HepG2 (cell line): ENCODE data around the gene COX7A2L. TPM values are rescaled to one million over a fixed set of nuclear protein-coding genes. Genes with fewer than 3 reads are reported as not detected.

Source experiments
- ATAC-seq: fragments of 200-7000 bp; cut with Tn5 transposase; 3 replicates; pipeline ENCODE4 v1.9.1; 2020; ENCODE audit warnings: mild to moderate bottlenecking, moderate library complexity
- Bru-seq: library from RNA; stranded (reverse); fragments of 400-500 nt; gene quantifications from one replicate; lab custom pipeline; 2021; lab: Mats Ljungman, UMichigan
- BruChase-seq, 2 experiments: library from RNA; stranded (reverse); fragments of 400-500 nt; gene quantifications; one replicate each; lab custom pipeline; 2021; lab: Mats Ljungman, UMichigan
- BruUV-seq: library from RNA; stranded (reverse); fragments of 400-500 nt; replicated peaks from 2 replicates; lab custom pipeline; 2021; lab: Mats Ljungman, UMichigan
- CTCF ChIA-PET: fragments of 300-600 bp; formaldehyde crosslinking; extraction: SDS; loops from one replicate; lab custom pipeline; 2021; ENCODE audit warnings: low total read pairs, inconsistent platforms, low intra/inter-chr PET ratio; lab: Yijun Ruan, JAX
- POLR2A ChIA-PET: fragments of 350-600 bp; sonication (Branson Sonifier 250); formaldehyde crosslinking; loops from one replicate; lab custom pipeline; 2020; ENCODE audit warnings: antibody characterized with exemption, inconsistent platforms; lab: Yijun Ruan, JAX
- DNase-seq: peaks from one replicate; pipeline ENCODE4 v3.0.0-alpha.2; 2015; ENCODE audit warnings: low spot score
- FAIRE-seq: peaks from 3 replicates; lab custom pipeline; 2011; peaks lifted over from hg19 to GRCh38; lab: Jason Lieb, UNC
- H2AFZ ChIP-seq: one replicate; pipeline ENCODE4 v1.6.1; 2011; ENCODE audit warnings: low read length, inconsistent platforms
- H3K27ac ChIP-seq: fragments of 300-600 bp; 3 replicates; pipeline ENCODE4 v1.8.0; 2011; ENCODE audit warnings: mixed run types, mild to moderate bottlenecking, mixed read lengths, low read length, inconsistent platforms; ENCODE audit not compliant: insufficient read depth; ENCODE audit errors: extremely low read length
- H3K27me3 ChIP-seq, 2 experiments: fragments of 200-600 bp in 1 of 2; 2 replicates in 1 of 2; 3 replicates in 1 of 2; pipeline versions ENCODE4 v1.6.0 to v1.8.0; 2011; ENCODE audit warnings: low read length in 2 of 2, mild to moderate bottlenecking in 2 of 2, moderate library complexity in 2 of 2, inconsistent platforms in 1 of 2; ENCODE audit not compliant: insufficient read depth in 2 of 2, control insufficient read depth in 1 of 2
- H3K36me3 ChIP-seq, 2 experiments: fragments of 200-600 bp in 1 of 2; replicated peaks in 1 of 2; 2 replicates in 1 of 2; 3 replicates in 1 of 2; pipeline versions ENCODE4 v1.5.1 to v1.8.0; 2011; ENCODE audit warnings: low read length in 2 of 2, inconsistent platforms in 1 of 2; ENCODE audit not compliant: insufficient read depth in 2 of 2, control insufficient read depth in 1 of 2
- H3K4me1 ChIP-seq: 2 replicates; pipeline ENCODE4 v1.5.1; 2012; ENCODE audit warnings: low read length, inconsistent platforms; ENCODE audit not compliant: insufficient read depth
- H3K4me2 ChIP-seq: 2 replicates; pipeline ENCODE4 v1.6.0; 2011; ENCODE audit warnings: low read depth, low read length, inconsistent platforms
- H3K4me3 ChIP-seq, 3 experiments: fragments of 200-600 bp in 1 of 3; sonication (generic), shearing (Covaris generic) in 1 of 3; replicated peaks in 1 of 3; 2 replicates each; pipeline ENCODE4 v1.5.1; 2011 to 2016; ENCODE audit warnings: low read length in 3 of 3, inconsistent platforms in 2 of 3, low read depth in 2 of 3, mild to moderate bottlenecking in 2 of 3, control low read depth in 1 of 3, mixed read lengths in 1 of 3; ENCODE audit not compliant: insufficient read depth in 1 of 3
- H3K79me2 ChIP-seq: one replicate; pipeline ENCODE4 v1.6.1; 2011; ENCODE audit warnings: low read length, inconsistent platforms; ENCODE audit not compliant: insufficient read depth
- H3K9ac ChIP-seq: 2 replicates; pipeline ENCODE4 v1.6.0; 2011; ENCODE audit warnings: mild to moderate bottlenecking, low read depth, low read length, inconsistent platforms; ENCODE audit not compliant: insufficient read depth
- H3K9me3 ChIP-seq: 2 replicates; pipeline ENCODE4 v1.5.1; 2012; ENCODE audit warnings: mild to moderate bottlenecking, low read length
- H4K20me1 ChIP-seq: 2 replicates; pipeline ENCODE4 v1.6.0; 2011; ENCODE audit warnings: inconsistent platforms, mild to moderate bottlenecking, low read length, moderate library complexity; ENCODE audit not compliant: insufficient read depth
- NCOR1 ChIP-seq: fragments of 200-600 bp; sonication (generic); IDR thresholded peaks from 2 replicates; pipeline ENCODE4 v1.7.0; 2017; ENCODE audit warnings: antibody characterized with exemption, low read length, borderline replicate concordance
- NFYB ChIP-seq: sonication (generic); formaldehyde crosslinking; IDR thresholded peaks from 2 replicates; pipeline ENCODE4 v1.4.0; 2020; ENCODE audit warnings: missing genetic modification reagents
- RBM22 ChIP-seq: fragments of 200-400 bp; formaldehyde crosslinking; optimal IDR thresholded peaks from 2 replicates; pipeline ENCODE3; 2017; ENCODE audit warnings: mild to moderate bottlenecking, low read length, moderate library complexity
- TEAD2 ChIP-seq: sonication (generic); formaldehyde crosslinking; IDR thresholded peaks from 2 replicates; pipeline ENCODE4 v1.9.0; 2021; ENCODE audit warnings: missing genetic modification reagents
- ZNF160 ChIP-seq: sonication (generic); formaldehyde crosslinking; IDR thresholded peaks from 2 replicates; pipeline ENCODE4 v1.8.0; 2022; ENCODE audit warnings: mild to moderate bottlenecking, inconsistent platforms, missing genetic modification reagents
- ZNF546 ChIP-seq: sonication (generic); formaldehyde crosslinking; conservative IDR thresholded peaks from 2 replicates; pipeline ENCODE4 v1.8.1; 2023; ENCODE audit warnings: mild to moderate bottlenecking, missing genetic modification reagents
- WGBS: methylation state at CpG from one replicate; pipeline ENCODE4 v1.1.6; 2017; ENCODE audit warnings: low lambda C conversion rate; 5-methylcytosine and 5-hydroxymethylcytosine counted together
- in situ Hi-C: cut with HindIII; loops from 2 replicates; pipeline ENCODE4 v1.10.0; 2017; ENCODE audit warnings: low pct_unique_long_range_greater_than_20kb; ENCODE audit not compliant: extremely low pct_ligation_motif_present
- intact Hi-C: fragments of 100-400 bp; cut with micrococcal nuclease; formaldehyde crosslinking; loops from one replicate; pipeline ENCODE4 v1.10.0; 2022; ENCODE audit not compliant: unreplicated experiment
- long read RNA-seq, 2 experiments: library from RNA in 1 of 2; library from polyadenylated mRNA in 1 of 2; stranded (forward) in 1 of 2; unstranded in 1 of 2; transcript quantifications; one replicate each; pipeline ENCODE4 v2.0.0, GENCODE V29; 2019 to 2022
- polyA minus RNA-seq, 3 experiments: library from RNA; depleted of rRNA, polyadenylated mRNA; stranded (reverse); fragments of >200 nt; gene quantifications; 2 replicates each; pipeline ENCODE4 v1.2.3, GENCODE V29; 2011; ENCODE audit warnings: low replicate concordance in 1 of 3
- polyA plus RNA-seq, 8 experiments: library from polyadenylated mRNA; depleted of rRNA in 3 of 8; stranded (reverse) in 7 of 8; unstranded in 1 of 8; fragments of >200 nt; fragmentation: Illumina TruSeq in 4 of 8; extraction: Trizol in 4 of 8; gene quantifications; 2 replicates each; pipeline versions ENCODE4 v1.2.1 to v1.2.3, GENCODE V29; 2011 to 2016; ENCODE audit warnings: low read depth in 4 of 8, missing spikeins in 1 of 8, mixed read lengths in 1 of 8; ENCODE audit not compliant: insufficient read depth in 1 of 8
- total RNA-seq, 5 experiments: library from RNA; depleted of rRNA; stranded (reverse); fragments of >200 nt; fragmentation: Illumina TruSeq; extraction: Trizol; gene quantifications; 2 replicates each; pipeline ENCODE4 v1.2.3, GENCODE V29; 2016; ENCODE audit warnings: low read depth in 1 of 5
- TF ChIP-seq, protein P1 (sequence below), 2 experiments: IDR thresholded peaks; 2 replicates each; pipeline ENCODE4 v1.6.1; 2011 to 2012; ENCODE audit warnings: low read length in 2 of 2, borderline replicate concordance in 1 of 2, low read depth in 1 of 2, mild to moderate bottlenecking in 1 of 2, moderate library complexity in 1 of 2
- TF ChIP-seq, protein P2 (sequence below): sonication (generic); formaldehyde crosslinking; IDR thresholded peaks from 2 replicates; pipeline ENCODE4 v1.4.0; 2020; ENCODE audit warnings: missing genetic modification reagents

Gene COX7A2L, protein sequence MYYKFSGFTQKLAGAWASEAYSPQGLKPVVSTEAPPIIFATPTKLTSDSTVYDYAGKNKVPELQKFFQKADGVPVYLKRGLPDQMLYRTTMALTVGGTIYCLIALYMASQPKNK
- 201 and 272 TPM in 2 replicates for total RNA-seq (2016; rRNA removed; fragmentation: Illumina TruSeq; extraction: Trizol)
- 111 and 117 TPM in 2 replicates for total RNA-seq (2016; cell fraction: cytosol; rRNA removed; fragmentation: Illumina TruSeq; extraction: Trizol; ENCODE audit: low read depth)
- total RNA-seq (2016; cell fraction: insoluble cytoplasmic fraction; rRNA removed; fragmentation: Illumina TruSeq; extraction: Trizol) = 197 and 297 TPM in 2 replicates
- 232 and 238 TPM in 2 replicates for total RNA-seq (2016; cell fraction: membrane; rRNA removed; fragmentation: Illumina TruSeq; extraction: Trizol)
- total RNA-seq (2016; cell fraction: nucleus; rRNA removed; fragmentation: Illumina TruSeq; extraction: Trizol) = 71.7 and 82.5 TPM in 2 replicates
- 122 and 155 TPM in 2 replicates for polyA plus RNA-seq (2011; rRNA removed)
- polyA plus RNA-seq (2011; cell fraction: cytosol; rRNA removed) = 137 and 167 TPM in 2 replicates
- 30.5 and 38.2 TPM in 2 replicates for polyA plus RNA-seq (2011; cell fraction: nucleus; rRNA removed)
- 187 and 191 TPM in 2 replicates for polyA plus RNA-seq (2012)
- 119 TPM in 2 replicates for polyA plus RNA-seq (2016; cell fraction: cytosol; fragmentation: Illumina TruSeq; extraction: Trizol; ENCODE audit: low read depth)
- polyA plus RNA-seq (2016; cell fraction: insoluble cytoplasmic fraction; fragmentation: Illumina TruSeq; extraction: Trizol; ENCODE audit: low read depth) = 279 and 314 TPM in 2 replicates
- polyA plus RNA-seq (2016; cell fraction: membrane; fragmentation: Illumina TruSeq; extraction: Trizol; ENCODE audit: low read depth) = 211 and 215 TPM in 2 replicates
- 118 and 123 TPM in 2 replicates for polyA plus RNA-seq (2016; cell fraction: nucleus; fragmentation: Illumina TruSeq; extraction: Trizol; ENCODE audit: insufficient read depth, low read depth)
- polyA minus RNA-seq (2011; rRNA and poly(A)+ RNA removed; ENCODE audit: low replicate concordance) = 66.1 and 73.1 TPM in 2 replicates
- 41.1 and 44.7 TPM in 2 replicates for polyA minus RNA-seq (2011; cell fraction: cytosol; rRNA and poly(A)+ RNA removed)
- 22.7 and 28.1 TPM in 2 replicates for polyA minus RNA-seq (2011; cell fraction: nucleus; rRNA and poly(A)+ RNA removed)
- percentile 86 among the genes with signal in this experiment for Bru-seq, nascent RNA
- BruChase-seq, experiment 1, labeled RNA remaining after a 6-hour chase = percentile 91 among the genes with signal in this experiment
- BruChase-seq, experiment 2, labeled RNA remaining after a 2-hour chase = percentile 89 among the genes with signal in this experiment
- long read RNA-seq, experiment 1, transcript COX7A2L-201 (3 exons, 1,112 nt) = major isoform, 388 of 401 reads
- long read RNA-seq, experiment 1, partial matches to known transcripts = 2 of 401 reads
- long read RNA-seq, experiment 1, other reads (novel, unspliced or antisense) = 11 of 401 reads
- long read RNA-seq, experiment 2, transcript COX7A2L-201 (3 exons, 1,112 nt) = major isoform, 290 of 409 reads
- long read RNA-seq, experiment 2, partial matches to known transcripts = 0 of 409 reads
- long read RNA-seq, experiment 2, other reads (novel, unspliced or antisense) = 119 of 409 reads

DNA sequence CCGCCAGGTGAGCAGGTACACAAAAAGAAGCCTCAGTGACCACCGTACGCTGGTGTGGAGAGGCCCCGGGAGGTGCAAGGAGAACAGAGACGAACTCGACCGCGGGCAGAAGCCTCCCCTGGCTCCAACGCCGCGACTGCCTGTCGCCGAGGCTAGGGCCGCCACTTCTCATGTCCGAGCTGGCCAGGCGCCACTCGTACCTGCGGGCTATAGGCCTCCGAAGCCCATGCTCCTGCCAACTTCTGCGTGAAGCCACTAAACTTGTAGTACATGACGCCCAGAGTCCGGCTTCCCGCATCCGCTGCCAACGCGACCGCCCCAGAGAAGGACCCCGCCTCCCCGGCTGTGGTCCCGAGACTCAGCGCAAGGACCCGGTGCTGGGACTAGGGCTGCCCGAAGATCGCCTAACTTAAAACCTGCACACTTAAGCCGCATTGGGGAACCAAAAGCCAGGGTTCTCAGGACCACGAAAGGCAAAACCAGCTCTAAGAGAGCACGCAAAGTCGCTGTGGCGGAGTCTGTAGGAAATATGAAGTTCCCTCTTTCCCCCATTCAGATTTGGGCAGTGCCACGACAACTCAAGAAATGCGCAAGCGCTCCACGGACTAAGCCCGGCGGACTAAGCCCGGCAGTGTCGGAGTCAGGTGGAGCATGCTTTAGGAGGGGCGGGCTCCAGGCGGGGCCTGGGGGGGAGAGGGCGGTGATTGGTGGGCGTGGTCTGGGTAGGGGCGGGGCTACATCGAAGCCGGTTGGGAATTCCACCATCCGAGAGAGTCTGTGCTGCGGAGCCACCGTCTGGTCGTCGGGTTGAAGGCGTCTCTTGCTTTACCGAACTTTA, at the start of gene COX7A2L:
Gene COX7A2L (minus strand): TSS at position 328 of the 838 bp plus-strand sequence. CDS start 56 bp downstream, at position 272.
- H3K4me1 ChIP-seq = peaks cover 43% of the 10 kb centered on the region
- H4K20me1 ChIP-seq = no peaks in the 10 kb centered on the region; the same call in 1 of the 2 replicates
- peak within 1 kb of the TSS; percentile 84 to 98 (median 94) for H3K4me3 ChIP-seq
- H3K9me3 ChIP-seq = no peaks in the 10 kb centered on the region
- H3K36me3 ChIP-seq = no peaks in the 10 kb centered on the region; a peak in 1 of 5 replicates
- ChIA-PET POLR2A (interaction anchor here (0.8 to 1.4 kb wide), 2 partner anchors 19 to 269 kb away, joined by 3 to 4 read pairs; no protein-coding TSS in a partner anchor), CTCF (no interaction called here)
- intact Hi-C loops (loop anchor here (2.0 to 5.0 kb wide), 3 partner anchors 18 to 301 kb away; partner anchors contain the start of gene KCNG3), in situ Hi-C loops (loop anchor here (25.0 kb wide), 1 partner anchor 499 kb away; no protein-coding TSS in a partner anchor)
- H3K27ac ChIP-seq = peak within 1 kb of the TSS; percentile 96
- peaks cover 49% of the 10 kb centered on the region for H3K79me2 ChIP-seq
- H3K4me2 ChIP-seq = peak within 1 kb of the TSS; percentile 89
- DNase-seq (peak; percentile 96), ATAC-seq (peak; percentile 92), FAIRE-seq (peak; percentile 83)
- 1% methylated on average over 46 of the region's 61 CpGs for WGBS
- peak within 1 kb of the TSS; percentile 97 for H3K9ac ChIP-seq
- H3K27me3 ChIP-seq = no peaks in the 10 kb centered on the region; a peak in 1 of 5 replicates
- peak within 1 kb of the TSS; percentile 95 for H2AFZ ChIP-seq
- BruUV-seq = no TSS peak
- TF ChIP-seq, protein P1, sequence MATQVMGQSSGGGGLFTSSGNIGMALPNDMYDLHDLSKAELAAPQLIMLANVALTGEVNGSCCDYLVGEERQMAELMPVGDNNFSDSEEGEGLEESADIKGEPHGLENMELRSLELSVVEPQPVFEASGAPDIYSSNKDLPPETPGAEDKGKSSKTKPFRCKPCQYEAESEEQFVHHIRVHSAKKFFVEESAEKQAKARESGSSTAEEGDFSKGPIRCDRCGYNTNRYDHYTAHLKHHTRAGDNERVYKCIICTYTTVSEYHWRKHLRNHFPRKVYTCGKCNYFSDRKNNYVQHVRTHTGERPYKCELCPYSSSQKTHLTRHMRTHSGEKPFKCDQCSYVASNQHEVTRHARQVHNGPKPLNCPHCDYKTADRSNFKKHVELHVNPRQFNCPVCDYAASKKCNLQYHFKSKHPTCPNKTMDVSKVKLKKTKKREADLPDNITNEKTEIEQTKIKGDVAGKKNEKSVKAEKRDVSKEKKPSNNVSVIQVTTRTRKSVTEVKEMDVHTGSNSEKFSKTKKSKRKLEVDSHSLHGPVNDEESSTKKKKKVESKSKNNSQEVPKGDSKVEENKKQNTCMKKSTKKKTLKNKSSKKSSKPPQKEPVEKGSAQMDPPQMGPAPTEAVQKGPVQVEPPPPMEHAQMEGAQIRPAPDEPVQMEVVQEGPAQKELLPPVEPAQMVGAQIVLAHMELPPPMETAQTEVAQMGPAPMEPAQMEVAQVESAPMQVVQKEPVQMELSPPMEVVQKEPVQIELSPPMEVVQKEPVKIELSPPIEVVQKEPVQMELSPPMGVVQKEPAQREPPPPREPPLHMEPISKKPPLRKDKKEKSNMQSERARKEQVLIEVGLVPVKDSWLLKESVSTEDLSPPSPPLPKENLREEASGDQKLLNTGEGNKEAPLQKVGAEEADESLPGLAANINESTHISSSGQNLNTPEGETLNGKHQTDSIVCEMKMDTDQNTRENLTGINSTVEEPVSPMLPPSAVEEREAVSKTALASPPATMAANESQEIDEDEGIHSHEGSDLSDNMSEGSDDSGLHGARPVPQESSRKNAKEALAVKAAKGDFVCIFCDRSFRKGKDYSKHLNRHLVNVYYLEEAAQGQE (IDR thresholded peaks at IDR 0.05; ENCODE audit: borderline replicate concordance in 1 of 2, low read depth in 1 of 2, low read length in 2 of 2) = 0 out of 4 replicates have a peak, but pooled peaks of 1 of the 2 experiments have one; percentile 10
- peak; percentile 82; the same call in 1 of the 2 replicates for TF ChIP-seq ZNF546 (CRISPR knock-in tag)
- TF ChIP-seq NCOR1 = peak; percentile 63; the same call in 1 of the 2 replicates
- peak; percentile 71 for TF ChIP-seq RBM22
- peak; percentile 44 for TF ChIP-seq NFYB (CRISPR knock-in tag)
- TF ChIP-seq ZNF160 (CRISPR knock-in tag) = 0 out of 2 replicates have a peak, but pooled peaks have one; percentile 72
- TF ChIP-seq, protein P2, sequence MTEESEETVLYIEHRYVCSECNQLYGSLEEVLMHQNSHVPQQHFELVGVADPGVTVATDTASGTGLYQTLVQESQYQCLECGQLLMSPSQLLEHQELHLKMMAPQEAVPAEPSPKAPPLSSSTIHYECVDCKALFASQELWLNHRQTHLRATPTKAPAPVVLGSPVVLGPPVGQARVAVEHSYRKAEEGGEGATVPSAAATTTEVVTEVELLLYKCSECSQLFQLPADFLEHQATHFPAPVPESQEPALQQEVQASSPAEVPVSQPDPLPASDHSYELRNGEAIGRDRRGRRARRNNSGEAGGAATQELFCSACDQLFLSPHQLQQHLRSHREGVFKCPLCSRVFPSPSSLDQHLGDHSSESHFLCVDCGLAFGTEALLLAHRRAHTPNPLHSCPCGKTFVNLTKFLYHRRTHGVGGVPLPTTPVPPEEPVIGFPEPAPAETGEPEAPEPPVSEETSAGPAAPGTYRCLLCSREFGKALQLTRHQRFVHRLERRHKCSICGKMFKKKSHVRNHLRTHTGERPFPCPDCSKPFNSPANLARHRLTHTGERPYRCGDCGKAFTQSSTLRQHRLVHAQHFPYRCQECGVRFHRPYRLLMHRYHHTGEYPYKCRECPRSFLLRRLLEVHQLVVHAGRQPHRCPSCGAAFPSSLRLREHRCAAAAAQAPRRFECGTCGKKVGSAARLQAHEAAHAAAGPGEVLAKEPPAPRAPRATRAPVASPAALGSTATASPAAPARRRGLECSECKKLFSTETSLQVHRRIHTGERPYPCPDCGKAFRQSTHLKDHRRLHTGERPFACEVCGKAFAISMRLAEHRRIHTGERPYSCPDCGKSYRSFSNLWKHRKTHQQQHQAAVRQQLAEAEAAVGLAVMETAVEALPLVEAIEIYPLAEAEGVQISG (CRISPR knock-in tag) = peak; percentile 80
- 0 out of 2 replicates have a peak, but pooled peaks have one; percentile 62 for TF ChIP-seq TEAD2 (CRISPR knock-in tag)
